Suppressor macrophage treated with lipopolysaccharide for 1 hour (primary cell): ENCODE data around the gene DTNB.

Source experiments
- DNase-seq, 3 donors: peaks; one replicate each; pipeline ENCODE4 v3.0.0-alpha.2; 2020 to 2022

Gene DTNB

GRCh38 chr2:25362049-25362433 is 311.3 kb downstream of the DTNB start:
- peak; percentile 94 to 96 (median 94) for DNase-seq

GRCh38 chr2:25361261-25362048 is 311.9 kb downstream of the DTNB start:
- DNase-seq: no peak

- peak; percentile 74 to 86 (median 75) for DNase-seq
Observed at GRCh38 chr2:25358836-25359235, 314.5 kb downstream of the DTNB start.

DNA sequence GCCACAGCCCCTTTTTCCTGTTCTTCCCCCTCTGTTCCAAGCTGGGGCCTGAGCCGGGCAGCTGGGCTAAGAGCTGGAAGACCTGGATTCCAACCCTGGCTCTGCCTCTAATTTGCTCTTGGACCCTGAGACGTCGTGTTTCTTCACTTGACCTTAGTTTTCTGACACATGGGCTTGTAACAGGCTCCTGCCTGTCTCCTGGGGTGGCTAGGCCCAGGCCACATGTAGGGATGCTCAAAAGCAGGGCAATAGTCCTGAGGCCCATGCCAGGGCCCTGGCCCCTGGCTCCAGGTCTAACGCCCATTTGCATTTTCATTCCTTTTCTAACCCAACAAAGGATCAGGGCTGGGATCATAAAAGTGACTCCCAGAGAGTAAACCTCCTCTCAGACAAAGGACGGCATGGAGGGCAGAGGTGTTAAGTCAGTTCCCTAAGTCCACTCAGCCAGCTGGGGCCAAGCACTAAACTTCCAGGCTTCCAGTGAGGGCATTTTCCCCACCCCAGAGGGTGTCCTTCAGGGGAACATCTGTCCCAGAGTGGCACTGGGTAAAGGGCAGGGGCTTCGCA is 315.0 kb downstream of the DTNB start:
- no peak for DNase-seq

GRCh38 chr2:25356088-25356487 is 317.3 kb downstream of the DTNB start:
- no peak for DNase-seq

GRCh38 chr2:25355270-25355669 is 318.1 kb downstream of the DTNB start:
- DNase-seq: no peak

DNA sequence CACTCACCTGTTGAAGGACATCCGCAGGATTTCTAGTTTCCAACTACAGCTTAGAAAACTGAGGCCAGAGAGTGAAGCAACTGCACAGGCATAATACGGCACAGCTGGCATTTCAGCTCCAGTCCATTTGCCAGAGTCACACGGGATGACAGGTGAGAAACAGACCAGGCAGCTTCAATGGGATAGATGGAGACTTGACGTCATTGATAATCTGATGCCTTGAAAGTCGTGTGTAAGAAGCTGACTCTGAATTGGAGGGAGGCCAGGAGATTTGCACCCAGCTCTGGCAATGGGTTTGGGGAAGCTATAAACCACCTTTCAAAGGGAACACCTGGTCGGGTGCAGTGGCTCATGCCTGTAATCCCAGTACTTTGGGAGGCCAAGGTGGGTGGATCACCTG is 319.3 kb downstream of the DTNB start:
- DNase-seq: no peak

GRCh38 chr2:25349397-25349796 is 324.0 kb downstream of the DTNB start:
- peak in 1 of 3 donors; percentile 24 for DNase-seq

GRCh38 chr2:25347846-25348245 is 325.5 kb downstream of the DTNB start:
- DNase-seq: no peak

DNA sequence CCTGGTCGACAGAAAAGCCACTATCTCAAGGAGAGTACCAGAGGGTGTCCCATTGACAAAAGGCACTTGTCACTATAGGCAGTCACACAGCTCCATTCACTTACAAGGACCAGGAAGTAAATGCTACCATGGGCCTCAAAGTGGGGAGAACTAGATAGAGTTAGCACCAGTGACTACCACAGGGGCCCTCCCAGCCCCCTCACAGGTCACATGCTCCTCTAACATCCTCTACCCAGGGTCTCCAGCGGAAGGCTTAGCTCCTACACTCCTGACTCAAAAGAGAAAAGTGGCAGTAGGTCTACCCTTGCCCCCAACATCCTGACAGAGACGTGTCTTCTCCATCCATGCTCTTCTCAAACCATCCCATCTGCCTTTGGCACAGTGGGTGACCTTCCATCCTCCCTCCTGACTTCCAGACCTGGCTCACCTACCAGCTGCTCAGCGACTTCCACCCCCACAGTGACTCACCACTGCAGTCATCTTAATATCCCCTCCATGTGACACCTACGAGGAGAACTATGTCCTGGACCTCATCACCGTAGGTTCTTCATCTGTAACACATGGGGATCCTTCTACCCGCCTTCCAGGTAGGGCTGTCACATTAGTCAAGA is 326.1 kb downstream of the DTNB start:
- peak in 1 of 3 donors; percentile 20 for DNase-seq

- no peak for DNase-seq
Observed at GRCh38 chr2:25343187-25343825, 330.1 kb downstream of the DTNB start.

DNA sequence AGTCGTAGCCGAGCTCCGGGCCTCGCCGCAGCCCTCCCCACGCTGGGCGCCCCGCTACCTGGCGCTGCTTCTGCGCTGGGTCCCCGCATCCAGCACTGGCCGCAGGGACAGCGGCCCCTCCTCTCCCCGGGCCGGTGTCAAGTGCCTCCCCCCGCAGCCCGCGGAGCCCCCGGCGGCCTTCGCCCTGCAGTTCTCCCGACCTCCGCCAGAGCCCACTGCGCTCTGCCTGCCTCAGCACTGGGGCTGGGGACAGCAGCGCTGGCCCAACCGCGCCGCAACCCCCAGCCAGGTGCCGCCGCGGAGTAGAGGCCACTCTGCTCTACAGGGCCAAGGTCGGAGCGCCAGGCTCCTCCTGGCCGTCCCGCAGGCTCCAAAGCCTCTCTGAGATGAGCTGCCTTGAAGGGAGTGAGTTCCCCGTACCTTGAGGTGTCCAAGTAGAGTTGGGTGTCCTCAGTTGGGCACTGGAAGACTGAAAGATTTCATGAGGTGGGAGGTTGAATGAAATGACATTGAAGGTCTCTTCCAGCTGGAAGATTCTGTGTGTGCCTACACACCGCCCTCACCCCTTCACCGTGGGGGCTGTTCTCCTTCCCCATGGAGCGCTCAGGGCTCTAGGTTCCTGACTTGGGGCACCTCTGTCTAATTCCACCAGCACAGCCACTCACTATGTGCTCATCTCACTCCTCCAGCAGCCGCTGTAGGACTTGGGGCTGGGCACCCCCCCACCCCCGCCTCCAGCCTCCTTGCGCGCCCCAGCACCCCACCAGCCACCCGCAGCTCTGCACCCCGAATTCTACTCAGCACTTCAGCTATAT is 330.8 kb downstream of the DTNB start:
- peak; percentile 84 to 92 (median 85) for DNase-seq

DNA sequence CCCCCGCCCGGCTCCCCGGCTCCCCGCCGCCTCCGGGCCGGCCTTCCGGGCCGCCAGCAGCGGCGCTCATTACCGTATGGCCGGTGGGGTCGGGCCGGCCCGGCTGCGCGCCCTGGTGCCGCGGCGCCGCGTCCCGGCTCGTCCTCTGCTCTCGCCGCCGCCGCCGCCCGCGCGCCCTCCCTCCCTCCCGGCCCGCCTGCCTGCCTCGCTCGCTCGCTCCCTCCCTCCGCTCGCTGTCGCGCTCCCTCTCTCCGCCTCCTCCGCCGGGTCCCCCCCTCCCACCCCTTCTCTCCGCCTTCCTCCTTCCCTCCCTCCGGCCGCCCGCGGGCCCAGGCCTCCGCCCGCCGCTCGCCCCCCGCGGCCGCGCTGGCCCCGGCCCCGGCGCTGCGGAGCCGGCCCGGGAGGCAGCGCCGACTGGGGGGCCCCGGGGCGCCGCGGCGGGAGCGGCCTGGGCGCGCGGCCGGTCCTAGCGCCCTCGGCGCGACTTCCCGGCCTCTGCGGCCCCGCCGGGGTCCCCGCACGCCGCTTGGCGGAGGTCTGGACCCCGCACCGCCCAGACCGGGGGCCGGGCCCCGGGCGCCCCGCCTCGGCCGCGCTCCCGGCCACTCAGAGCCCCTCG is 331.5 kb downstream of the DTNB start, which contains the start of gene DNMT3A:
DNMT3A (minus strand) TSS at position 173 of the 619 bp plus-strand sequence. CDS start 27,941 bp downstream, outside the sequence.
- peak; percentile 48 to 78 (median 53) for DNase-seq

DNA sequence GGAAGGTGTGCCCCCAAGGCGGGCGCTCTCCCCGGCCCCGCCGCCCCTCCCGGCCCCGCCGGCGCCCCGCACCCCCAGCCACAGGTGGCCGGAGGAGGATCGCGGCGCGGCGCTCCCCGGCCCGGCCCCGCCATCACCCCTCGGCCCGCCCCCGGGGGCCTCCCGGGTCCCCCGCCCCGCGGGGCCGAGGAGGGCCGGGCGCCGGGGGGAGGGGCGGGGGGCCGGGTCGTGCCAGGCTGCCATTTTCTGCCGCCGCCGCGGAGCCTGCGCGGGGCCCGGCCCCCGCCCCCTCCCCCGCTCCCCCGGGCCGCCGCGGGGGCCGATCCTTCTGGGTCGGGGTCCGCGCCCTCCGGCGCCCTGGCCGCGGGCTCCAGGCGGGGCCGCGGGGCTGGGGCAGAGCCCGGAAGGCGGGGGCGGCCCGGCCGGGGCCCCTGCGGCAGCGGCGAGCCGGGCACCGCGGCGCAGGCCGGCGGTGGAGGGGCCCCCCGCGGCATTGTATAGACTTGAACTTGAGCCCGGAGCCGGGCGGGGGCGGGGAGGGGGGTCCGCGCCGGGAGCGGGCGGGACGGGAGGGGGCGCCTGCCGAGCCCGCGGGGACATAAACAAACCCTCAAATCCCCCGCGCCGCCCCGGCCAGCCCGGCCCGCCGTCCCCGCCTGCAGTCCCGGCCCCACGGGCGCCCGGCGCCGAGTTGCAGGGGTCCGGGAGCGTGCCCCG is 332.2 kb downstream of the DTNB start:
- DNase-seq: peak in 2 of 3 donors; percentile 26 to 63

GRCh38 chr2:25340181-25340921 is 333.0 kb downstream of the DTNB start:
- DNase-seq: peak in 1 of 3 donors; percentile 37

GRCh38 chr2:25339791-25340180 is 333.6 kb downstream of the DTNB start:
- no peak for DNase-seq

DNA sequence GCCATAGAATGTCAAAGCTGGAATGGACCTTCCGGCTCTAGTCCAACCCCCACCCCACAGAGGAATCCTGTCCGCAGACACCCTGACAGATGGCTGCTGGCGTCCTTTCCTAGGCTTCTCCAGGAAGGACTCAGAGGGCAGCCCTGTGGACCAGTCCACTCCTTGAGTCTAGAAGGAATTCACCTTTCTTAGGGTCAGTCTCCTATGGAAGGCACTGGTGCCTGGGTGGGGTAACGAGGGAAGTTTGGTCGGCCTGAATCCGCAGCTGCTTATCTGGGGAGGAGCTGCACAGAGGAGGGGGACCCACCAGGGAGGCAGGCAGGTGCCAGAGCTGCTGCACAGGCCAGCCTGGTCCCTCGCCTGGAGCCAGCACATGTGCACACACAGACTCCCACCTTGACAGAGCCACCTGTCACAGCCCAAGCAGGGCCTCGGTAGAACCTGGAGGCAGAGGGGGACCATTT is 334.1 kb downstream of the DTNB start:
- DNase-seq: no peak

GRCh38 chr2:25338401-25338800 is 335.0 kb downstream of the DTNB start:
- no peak for DNase-seq

DNA sequence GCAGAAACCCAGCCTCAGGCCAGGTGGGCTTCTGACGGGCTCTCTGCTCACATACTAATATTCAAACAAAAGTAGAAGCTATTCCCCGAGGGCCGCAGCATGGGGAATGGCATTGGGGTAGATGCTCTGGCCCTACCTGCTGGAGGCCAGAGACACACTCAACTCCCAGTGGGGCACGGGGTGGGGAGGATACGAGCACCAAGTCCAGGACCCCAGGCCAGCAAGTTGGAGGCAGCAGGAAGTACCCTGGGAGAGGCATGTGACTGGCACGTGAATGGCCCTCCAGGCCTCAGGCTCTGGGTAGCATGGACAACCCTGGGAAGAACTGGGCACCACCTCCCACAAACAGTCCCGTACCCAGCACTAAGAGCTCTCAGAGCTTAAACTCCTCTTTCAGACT is 335.5 kb downstream of the DTNB start:
- DNase-seq: no peak

DNA sequence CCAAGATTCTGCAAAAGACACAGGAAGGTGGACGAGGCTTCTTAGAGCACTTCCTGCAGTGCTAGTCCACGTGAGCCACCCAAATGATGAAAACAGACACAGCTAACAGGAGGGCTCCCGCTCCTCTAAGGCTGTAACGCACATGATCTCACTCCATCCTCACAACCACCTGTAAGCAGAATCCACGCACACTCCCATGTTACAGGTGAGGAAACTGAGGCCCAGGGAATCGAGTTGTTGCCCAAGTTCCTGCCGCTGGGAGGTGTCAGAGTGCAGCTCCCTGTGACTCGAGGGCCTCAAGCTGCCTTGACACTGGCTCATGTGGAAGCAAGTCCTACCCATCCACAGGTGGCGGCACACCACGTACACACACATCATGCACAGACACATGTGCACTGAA is 336.1 kb downstream of the DTNB start:
- DNase-seq: no peak
